SK-N-SH (cell line): ENCODE results near the gene PEA15. TPM values are rescaled to one million over a fixed set of nuclear protein-coding genes. Genes with fewer than 3 reads are reported as not detected.

ENCODE experiments used
- CTCF ChIA-PET: fragments of 300-600, 350-600 bp; formaldehyde crosslinking; extraction: SDS; loops from one replicate; lab custom pipeline; 2021; lab: Yijun Ruan, JAX
- POLR2A ChIA-PET: fragments of 350-600 bp; sonication (Branson Sonifier 250); formaldehyde crosslinking; extraction: SDS; loops from one replicate; lab custom pipeline; 2020; ENCODE audit warnings: antibody characterized with exemption, inconsistent platforms; lab: Yijun Ruan, JAX
- DNase-seq: peaks from one replicate; pipeline ENCODE4 v3.0.0; 2012
- H2AFZ ChIP-seq: fragments of 200-600 bp; sonication (generic); 2 replicates; pipeline ENCODE4 v1.8.1; 2016; ENCODE audit warnings: antibody characterized with exemption, mild to moderate bottlenecking, low read depth
- H3F3A ChIP-seq: fragments of 200-600 bp; sonication (generic); replicated peaks from 2 replicates; pipeline ENCODE3; 2016; ENCODE audit warnings: antibody characterized with exemption, mild to moderate bottlenecking; ENCODE audit not compliant: insufficient read depth
- H3K27ac ChIP-seq, 2 experiments: fragments of 200-500 bp in 1 of 2; fragments of 200-600 bp in 1 of 2; sonication (Bioruptor generic) in 1 of 2; sonication (generic), shearing (Covaris generic) in 1 of 2; 2 replicates each; pipeline versions ENCODE4 v1.5.1 to v1.6.1; 2014 to 2016; ENCODE audit warnings: low read depth in 2 of 2, inconsistent platforms in 1 of 2, low read length in 1 of 2, mild to moderate bottlenecking in 1 of 2, mixed read lengths in 1 of 2
- H3K27me3 ChIP-seq: fragments of 200-600 bp; sonication (generic), shearing (Covaris generic); 2 replicates; pipeline ENCODE4 v1.6.1; 2016; ENCODE audit warnings: mixed run types; ENCODE audit not compliant: insufficient read depth
- H3K36me3 ChIP-seq, 2 experiments: fragments of 200-500 bp in 1 of 2; fragments of 200-600 bp in 1 of 2; sonication (Bioruptor generic) in 1 of 2; sonication (generic) in 1 of 2; replicated peaks in 1 of 2; 2 replicates each; pipeline versions ENCODE3 to v1.5.1; 2014 to 2016; ENCODE audit warnings: low read length in 1 of 2, mild to moderate bottlenecking in 1 of 2; ENCODE audit not compliant: insufficient read depth in 2 of 2, control insufficient read depth in 1 of 2
- H3K4me1 ChIP-seq, 2 experiments: fragments of 200-500 bp in 1 of 2; fragments of 200-600 bp in 1 of 2; sonication (Bioruptor generic) in 1 of 2; sonication (generic), shearing (Covaris generic) in 1 of 2; 2 replicates each; pipeline versions ENCODE4 v1.5.1 to v1.6.1; 2014 to 2016; ENCODE audit warnings: low read depth in 1 of 2, low read length in 1 of 2, mixed run types in 1 of 2; ENCODE audit not compliant: insufficient read depth in 2 of 2, control insufficient read depth in 1 of 2
- H3K4me2 ChIP-seq: fragments of 200-600 bp; sonication (generic), shearing (Covaris generic); 2 replicates; pipeline ENCODE4 v1.6.1; 2017; ENCODE audit warnings: mixed run types
- H3K4me3 ChIP-seq, 2 experiments: fragments of 200-500 bp in 1 of 2; fragments of 200-600 bp in 1 of 2; sonication (Bioruptor generic) in 1 of 2; sonication (generic), shearing (Covaris generic) in 1 of 2; 2 replicates each; pipeline versions ENCODE4 v1.5.1 to v1.8.1; 2014 to 2016; ENCODE audit warnings: low read depth in 2 of 2, inconsistent platforms in 1 of 2, low read length in 1 of 2, mild to moderate bottlenecking in 1 of 2, mixed read lengths in 1 of 2, moderate library complexity in 1 of 2
- H3K79me2 ChIP-seq: fragments of 200-600 bp; sonication (generic); 2 replicates; pipeline ENCODE4 v1.8.1; 2017; ENCODE audit warnings: mild to moderate bottlenecking; ENCODE audit not compliant: insufficient read depth
- H3K9ac ChIP-seq: fragments of 200-600 bp; sonication (generic); 2 replicates; pipeline ENCODE4 v1.6.1; 2017; ENCODE audit warnings: mixed run types
- H3K9me2 ChIP-seq: fragments of 200-600 bp; sonication (generic); 2 replicates; pipeline ENCODE4 v1.6.1; 2017; ENCODE audit warnings: mixed run types
- H3K9me3 ChIP-seq: fragments of 200-600 bp; sonication (generic); 2 replicates; pipeline ENCODE4 v1.6.1; 2017; ENCODE audit warnings: mixed run types, mild to moderate bottlenecking, moderate library complexity
- H4K20me1 ChIP-seq: fragments of 200-600 bp; sonication (generic); 2 replicates; pipeline ENCODE4 v1.6.1; 2017; ENCODE audit warnings: mild to moderate bottlenecking, mixed run types; ENCODE audit not compliant: insufficient read depth
- CTCF ChIP-seq: fragments of 200-600 bp; sonication (generic); IDR thresholded peaks from 2 replicates; pipeline ENCODE4 v1.6.1; 2017; ENCODE audit warnings: antibody characterized with exemption, mild to moderate bottlenecking, moderate library complexity
- ELF1 ChIP-seq: IDR thresholded peaks from 2 replicates; pipeline ENCODE4 v1.4.0; 2012
- EP300 ChIP-seq, 2 experiments: IDR thresholded peaks; 2 replicates each; pipeline versions ENCODE4 v1.4.0 to v1.6.1; 2012; ENCODE audit warnings: borderline replicate concordance in 1 of 2, low read depth in 1 of 2, low read length in 1 of 2
- FOSL2 ChIP-seq: IDR thresholded peaks from 2 replicates; pipeline ENCODE4 v1.4.0; 2012; ENCODE audit warnings: low read depth, mild to moderate bottlenecking, moderate library complexity, borderline replicate concordance
- FOXM1 ChIP-seq: IDR thresholded peaks from 2 replicates; pipeline ENCODE4 v1.4.0; 2012; ENCODE audit warnings: low read depth, mild to moderate bottlenecking
- MXI1 ChIP-seq: IDR thresholded peaks from 2 replicates; pipeline ENCODE4 v1.6.1; 2012; ENCODE audit warnings: mild to moderate bottlenecking, low read depth, low read length, improper control_type of control experiment
- NFIC ChIP-seq: IDR thresholded peaks from 2 replicates; pipeline ENCODE4 v1.4.0; 2012; ENCODE audit warnings: borderline replicate concordance
- PBX3 ChIP-seq: IDR thresholded peaks from 2 replicates; pipeline ENCODE4; 2012
- RAD21 ChIP-seq: IDR thresholded peaks from 2 replicates; pipeline ENCODE4 v1.6.1; 2012; ENCODE audit warnings: mild to moderate bottlenecking, low read length
- RCOR1 ChIP-seq: fragments of 150-350 bp; IDR thresholded peaks from 2 replicates; pipeline ENCODE4 v1.6.1; 2017; ENCODE audit warnings: antibody characterized with exemption, low read length
- USF1 ChIP-seq: IDR thresholded peaks from 2 replicates; pipeline ENCODE4 v1.4.0; 2012; ENCODE audit warnings: low read depth, borderline replicate concordance
- USF2 ChIP-seq: fragments of 150-350 bp; IDR thresholded peaks from 2 replicates; pipeline ENCODE4 v1.6.1; 2017; ENCODE audit warnings: antibody characterized with exemption, low read length, low read depth, borderline replicate concordance
- YY1 ChIP-seq: IDR thresholded peaks from 2 replicates; pipeline ENCODE4 v1.4.0; 2012; ENCODE audit warnings: low read depth, mild to moderate bottlenecking
- WGBS: methylation state at CpG from one replicate; pipeline ENCODE4 v1.1.6; 2017; ENCODE audit warnings: low lambda C conversion rate; 5-methylcytosine and 5-hydroxymethylcytosine counted together
- polyA plus RNA-seq, 3 experiments: library from polyadenylated mRNA; depleted of rRNA; stranded (reverse); fragments of >200 nt; gene quantifications; 2 replicates each; pipeline ENCODE4 v1.2.3, GENCODE V29; 2012

Gene PEA15
- polyA plus RNA-seq, 1 of the 3 experiments (the other 2 are of a cell fraction), result 322 TPM

- no peak for TF ChIP-seq FOSL2
These were observed 27.7 kb downstream of the PEA15 start (continued) for GRCh38 chr1:160232911-160233310.

GRCh38 chr1:160236806-160237205 is 31.6 kb downstream of the PEA15 start:
- H3K36me3 ChIP-seq, result peaks cover 68 to 77% of the 10 kb centered on the region in 2 experiments
- H3K79me2 ChIP-seq, result peaks cover 3% of the 10 kb centered on the region; the same call in 1 of the 2 replicates
- H3K9me2 ChIP-seq, result no peaks in the 10 kb centered on the region
- H3K9me3 ChIP-seq, result no peaks in the 10 kb centered on the region
- no peak for DNase-seq
- ChIA-PET POLR2A (no interaction called here), CTCF (interaction anchor here (0.7 to 26.9 kb wide), 6 partner anchors 11 to 191 kb away, joined by 3 to 293 read pairs (median 18); partner anchors contain the start of gene CASQ1)
- no peaks in the 10 kb centered on the region for H4K20me1 ChIP-seq
- no peak overlapping the region for H3K4me3 ChIP-seq
- H2AFZ ChIP-seq, result no peak overlapping the region
- no peak overlapping the region for H3K9ac ChIP-seq
- WGBS, result 96% methylated on average over 5 of the region's 5 CpGs
- no peak overlapping the region for H3K27ac ChIP-seq
- no peaks in the 10 kb centered on the region for H3K27me3 ChIP-seq
- H3K4me2 ChIP-seq, result no peak overlapping the region
- no peak for TF ChIP-seq USF2
- TF ChIP-seq EP300 (IDR thresholded peaks at IDR 0.05; ENCODE audit: borderline replicate concordance in 1 of 2, low read depth in 1 of 2, low read length in 1 of 2), result no peak
- no peak for TF ChIP-seq USF1
- TF ChIP-seq PBX3, result no peak
- TF ChIP-seq CTCF, result no peak
- TF ChIP-seq RCOR1, result no peak
- no peak for TF ChIP-seq MXI1
- no peak for TF ChIP-seq YY1
- TF ChIP-seq RAD21, result no peak
- TF ChIP-seq ELF1, result no peak
- no peak for TF ChIP-seq FOSL2
- no peak for TF ChIP-seq NFIC
- no peak for TF ChIP-seq FOXM1
- H3K4me1 ChIP-seq, result no peaks in the 10 kb centered on the region
- no peaks in the 10 kb centered on the region for H3F3A ChIP-seq
